ENCODE data around the gene EXT2. TPM values are rescaled to one million over a fixed set of nuclear protein-coding genes. Genes with fewer than 3 reads are reported as not detected.

Gene EXT2
- total and polyA plus RNA-seq, 2 experiments from 2014 or later = 15.9 to 48.6 TPM

DNA sequence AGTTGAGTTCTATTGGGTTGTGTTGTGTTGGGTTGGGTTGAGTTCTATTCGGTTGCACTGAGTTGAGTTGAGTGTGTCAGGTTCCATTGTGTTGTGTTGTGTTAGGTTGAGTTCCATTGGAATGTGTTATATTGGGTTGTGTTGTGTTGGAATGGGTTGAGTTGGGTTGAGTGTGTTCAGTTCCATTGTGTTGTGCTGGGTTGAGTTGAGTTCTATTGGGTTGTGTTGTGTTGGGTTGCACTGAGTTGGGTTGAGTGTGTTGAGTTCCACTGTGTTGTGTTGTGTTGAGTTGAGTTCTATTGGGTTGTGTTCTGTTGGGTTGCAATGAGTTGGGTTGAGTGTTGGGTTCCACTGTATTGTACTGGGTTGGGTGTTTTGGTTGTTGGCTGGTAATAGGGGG lies 178.9 kb downstream of the EXT2 start:
- TF ChIP-seq, protein P1, sequence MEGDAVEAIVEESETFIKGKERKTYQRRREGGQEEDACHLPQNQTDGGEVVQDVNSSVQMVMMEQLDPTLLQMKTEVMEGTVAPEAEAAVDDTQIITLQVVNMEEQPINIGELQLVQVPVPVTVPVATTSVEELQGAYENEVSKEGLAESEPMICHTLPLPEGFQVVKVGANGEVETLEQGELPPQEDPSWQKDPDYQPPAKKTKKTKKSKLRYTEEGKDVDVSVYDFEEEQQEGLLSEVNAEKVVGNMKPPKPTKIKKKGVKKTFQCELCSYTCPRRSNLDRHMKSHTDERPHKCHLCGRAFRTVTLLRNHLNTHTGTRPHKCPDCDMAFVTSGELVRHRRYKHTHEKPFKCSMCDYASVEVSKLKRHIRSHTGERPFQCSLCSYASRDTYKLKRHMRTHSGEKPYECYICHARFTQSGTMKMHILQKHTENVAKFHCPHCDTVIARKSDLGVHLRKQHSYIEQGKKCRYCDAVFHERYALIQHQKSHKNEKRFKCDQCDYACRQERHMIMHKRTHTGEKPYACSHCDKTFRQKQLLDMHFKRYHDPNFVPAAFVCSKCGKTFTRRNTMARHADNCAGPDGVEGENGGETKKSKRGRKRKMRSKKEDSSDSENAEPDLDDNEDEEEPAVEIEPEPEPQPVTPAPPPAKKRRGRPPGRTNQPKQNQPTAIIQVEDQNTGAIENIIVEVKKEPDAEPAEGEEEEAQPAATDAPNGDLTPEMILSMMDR (conservative IDR thresholded peaks at IDR 0.05; ENCODE audit: low read depth in 2 of 2) = no peak
- TF ChIP-seq, protein P2, sequence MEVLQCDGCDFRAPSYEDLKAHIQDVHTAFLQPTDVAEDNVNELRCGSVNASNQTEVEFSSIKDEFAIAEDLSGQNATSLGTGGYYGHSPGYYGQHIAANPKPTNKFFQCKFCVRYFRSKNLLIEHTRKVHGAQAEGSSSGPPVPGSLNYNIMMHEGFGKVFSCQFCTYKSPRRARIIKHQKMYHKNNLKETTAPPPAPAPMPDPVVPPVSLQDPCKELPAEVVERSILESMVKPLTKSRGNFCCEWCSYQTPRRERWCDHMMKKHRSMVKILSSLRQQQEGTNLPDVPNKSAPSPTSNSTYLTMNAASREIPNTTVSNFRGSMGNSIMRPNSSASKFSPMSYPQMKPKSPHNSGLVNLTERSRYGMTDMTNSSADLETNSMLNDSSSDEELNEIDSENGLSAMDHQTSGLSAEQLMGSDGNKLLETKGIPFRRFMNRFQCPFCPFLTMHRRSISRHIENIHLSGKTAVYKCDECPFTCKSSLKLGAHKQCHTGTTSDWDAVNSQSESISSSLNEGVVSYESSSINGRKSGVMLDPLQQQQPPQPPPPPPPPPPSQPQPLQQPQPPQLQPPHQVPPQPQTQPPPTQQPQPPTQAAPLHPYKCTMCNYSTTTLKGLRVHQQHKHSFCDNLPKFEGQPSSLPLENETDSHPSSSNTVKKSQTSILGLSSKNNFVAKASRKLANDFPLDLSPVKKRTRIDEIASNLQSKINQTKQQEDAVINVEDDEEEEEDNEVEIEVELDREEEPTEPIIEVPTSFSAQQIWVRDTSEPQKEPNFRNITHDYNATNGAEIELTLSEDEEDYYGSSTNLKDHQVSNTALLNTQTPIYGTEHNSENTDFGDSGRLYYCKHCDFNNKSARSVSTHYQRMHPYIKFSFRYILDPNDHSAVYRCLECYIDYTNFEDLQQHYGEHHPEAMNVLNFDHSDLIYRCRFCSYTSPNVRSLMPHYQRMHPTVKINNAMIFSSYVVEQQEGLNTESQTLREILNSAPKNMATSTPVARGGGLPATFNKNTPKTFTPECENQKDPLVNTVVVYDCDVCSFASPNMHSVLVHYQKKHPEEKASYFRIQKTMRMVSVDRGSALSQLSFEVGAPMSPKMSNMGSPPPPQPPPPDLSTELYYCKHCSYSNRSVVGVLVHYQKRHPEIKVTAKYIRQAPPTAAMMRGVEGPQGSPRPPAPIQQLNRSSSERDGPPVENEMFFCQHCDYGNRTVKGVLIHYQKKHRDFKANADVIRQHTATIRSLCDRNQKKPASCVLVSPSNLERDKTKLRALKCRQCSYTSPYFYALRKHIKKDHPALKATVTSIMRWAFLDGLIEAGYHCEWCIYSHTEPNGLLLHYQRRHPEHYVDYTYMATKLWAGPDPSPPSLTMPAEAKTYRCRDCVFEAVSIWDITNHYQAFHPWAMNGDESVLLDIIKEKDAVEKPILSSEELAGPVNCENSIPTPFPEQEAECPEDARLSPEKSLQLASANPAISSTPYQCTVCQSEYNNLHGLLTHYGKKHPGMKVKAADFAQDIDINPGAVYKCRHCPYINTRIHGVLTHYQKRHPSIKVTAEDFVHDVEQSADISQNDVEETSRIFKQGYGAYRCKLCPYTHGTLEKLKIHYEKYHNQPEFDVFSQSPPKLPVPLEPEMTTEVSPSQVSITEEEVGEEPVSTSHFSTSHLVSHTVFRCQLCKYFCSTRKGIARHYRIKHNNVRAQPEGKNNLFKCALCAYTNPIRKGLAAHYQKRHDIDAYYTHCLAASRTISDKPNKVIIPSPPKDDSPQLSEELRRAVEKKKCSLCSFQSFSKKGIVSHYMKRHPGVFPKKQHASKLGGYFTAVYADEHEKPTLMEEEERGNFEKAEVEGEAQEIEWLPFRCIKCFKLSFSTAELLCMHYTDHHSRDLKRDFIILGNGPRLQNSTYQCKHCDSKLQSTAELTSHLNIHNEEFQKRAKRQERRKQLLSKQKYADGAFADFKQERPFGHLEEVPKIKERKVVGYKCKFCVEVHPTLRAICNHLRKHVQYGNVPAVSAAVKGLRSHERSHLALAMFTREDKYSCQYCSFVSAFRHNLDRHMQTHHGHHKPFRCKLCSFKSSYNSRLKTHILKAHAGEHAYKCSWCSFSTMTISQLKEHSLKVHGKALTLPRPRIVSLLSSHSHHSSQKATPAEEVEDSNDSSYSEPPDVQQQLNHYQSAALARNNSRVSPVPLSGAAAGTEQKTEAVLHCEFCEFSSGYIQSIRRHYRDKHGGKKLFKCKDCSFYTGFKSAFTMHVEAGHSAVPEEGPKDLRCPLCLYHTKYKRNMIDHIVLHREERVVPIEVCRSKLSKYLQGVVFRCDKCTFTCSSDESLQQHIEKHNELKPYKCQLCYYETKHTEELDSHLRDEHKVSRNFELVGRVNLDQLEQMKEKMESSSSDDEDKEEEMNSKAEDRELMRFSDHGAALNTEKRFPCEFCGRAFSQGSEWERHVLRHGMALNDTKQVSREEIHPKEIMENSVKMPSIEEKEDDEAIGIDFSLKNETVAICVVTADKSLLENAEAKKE (CRISPR knock-in tag; IDR thresholded peaks at IDR 0.05) = no peak
- TF ChIP-seq JUNB (IDR thresholded peaks at IDR 0.05; ENCODE audit: unreplicated experiment) = no peak
- no peak for TF ChIP-seq NANOG (IDR thresholded peaks at IDR 0.05; ENCODE audit: borderline replicate concordance)
- no peak for TF ChIP-seq EZH2 (IDR thresholded peaks at IDR 0.05; ENCODE audit: low read depth, unreplicated experiment)
- TF ChIP-seq, protein P3, sequence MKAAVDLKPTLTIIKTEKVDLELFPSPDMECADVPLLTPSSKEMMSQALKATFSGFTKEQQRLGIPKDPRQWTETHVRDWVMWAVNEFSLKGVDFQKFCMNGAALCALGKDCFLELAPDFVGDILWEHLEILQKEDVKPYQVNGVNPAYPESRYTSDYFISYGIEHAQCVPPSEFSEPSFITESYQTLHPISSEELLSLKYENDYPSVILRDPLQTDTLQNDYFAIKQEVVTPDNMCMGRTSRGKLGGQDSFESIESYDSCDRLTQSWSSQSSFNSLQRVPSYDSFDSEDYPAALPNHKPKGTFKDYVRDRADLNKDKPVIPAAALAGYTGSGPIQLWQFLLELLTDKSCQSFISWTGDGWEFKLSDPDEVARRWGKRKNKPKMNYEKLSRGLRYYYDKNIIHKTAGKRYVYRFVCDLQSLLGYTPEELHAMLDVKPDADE (IDR thresholded peaks at IDR 0.05) = no peak
- TF ChIP-seq STAT1 (IDR thresholded peaks at IDR 0.05; ENCODE audit: unreplicated experiment) = no peak
- TF ChIP-seq POLR2AphosphoS5 (IDR thresholded peaks at IDR 0.05; ENCODE audit: low read depth) = no peak
- no peak for TF ChIP-seq EZH2phosphoT487 (IDR thresholded peaks at IDR 0.05; ENCODE audit: unreplicated experiment)
- TF ChIP-seq CREB1 (CRISPR knock-in tag; IDR thresholded peaks at IDR 0.05; ENCODE audit: low read depth) = no peak
- Histone ChIP-seq H3K79me2 (replicated peaks; ENCODE audit: insufficient read depth) (no peaks in the 10 kb centered on the region), H4K20me1 (replicated peaks; ENCODE audit: insufficient read depth) (no peaks in the 10 kb centered on the region), H2AFZ (no peak overlapping the region), H3K27ac (ENCODE audit: low read depth) (no peak overlapping the region), H3K36me3 (ENCODE audit: insufficient read depth) (no peaks in the 10 kb centered on the region), H3F3A (replicated peaks; ENCODE audit: low read depth) (no peaks in the 10 kb centered on the region), H3K4me1 (ENCODE audit: insufficient read depth) (no peaks in the 10 kb centered on the region), H3K4me3 (no peak overlapping the region), H3K9me2 (ENCODE audit: insufficient read depth) (peaks cover 10% of the 10 kb centered on the region), H3K4me2 (no peak overlapping the region), H3K27me3 (ENCODE audit: insufficient read depth) (no peaks in the 10 kb centered on the region)
- ATAC-seq (no peak), DNase-seq (ENCODE audit: low spot score) (no peak)
- Mint-ChIP-seq H3K9me3 (no peaks in the 10 kb centered on the region), H3K27me3 (ENCODE audit: insufficient read depth, low read depth, poor library complexity) (peaks cover 2% of the 10 kb centered on the region), H3K27ac (no peak overlapping the region), H3K4me3 (no peak overlapping the region), H3K4me1 (no peaks in the 10 kb centered on the region; the same call in 2 of the 3 replicates), H3K36me3 (ENCODE audit: low read depth) (no peaks in the 10 kb centered on the region)
